NCI-H2081 (cell line): ENCODE measurements around the gene MYL5.
"Not testable (repeated sequence)": the region's sequence is repeated elsewhere in the genome, so short reads cannot be mapped to it uniquely, and the experiment has no call there.

Source experiments
- DNase-seq, 2 experiments: peaks; one replicate each; lab custom pipeline; 2025; lab: John Stamatoyannopoulos, UW

Gene MYL5

GRCh38 chr4:729336-730315 is 55.3 kb downstream of the MYL5 start:
- no peak for DNase-seq

GRCh38 chr4:730511-730910 is 56.2 kb downstream of the MYL5 start:
- no peak for DNase-seq

GRCh38 chr4:730946-731904 is 56.9 kb downstream of the MYL5 start:
- not testable (repeated sequence) for DNase-seq
